ENCODE data around the gene ADAMTS14. TPM values are rescaled to one million over a fixed set of nuclear protein-coding genes. Genes with fewer than 3 reads are reported as not detected.

ADAMTS14 gene
- total RNA-seq, 4 donors from 2014 or later, result 4.2 to 12.1 (median 7.4) TPM

- H3K27ac ChIP-seq, result no peak overlapping the region
- 64 to 72% methylated on average over 7 of the region's 7 CpGs for WGBS, 2 donors
- no peak for TF ChIP-seq EP300 (IDR thresholded peaks at IDR 0.05)
- no peak for TF ChIP-seq POLR2A (IDR thresholded peaks at IDR 0.05)
- no peak for TF ChIP-seq CTCF (IDR thresholded peaks at IDR 0.05)
- no peaks in the 10 kb centered on the region for H3K27me3 ChIP-seq
- H3K36me3 ChIP-seq, result no peaks in the 10 kb centered on the region
- no peaks in the 10 kb centered on the region for H3K9me3 ChIP-seq
- DNase-seq (ENCODE audit: low spot score in 2 of 2), result no peak
- no peak overlapping the region for H3K4me3 ChIP-seq
- H3K4me1 ChIP-seq, result peaks cover 0 to 21% (median 4%) of the 10 kb centered on the region in 4 donors
Measured at GRCh38 chr10:70711911-70712310, 39.6 kb downstream of the ADAMTS14 start.

- no peaks in the 10 kb centered on the region for H3K36me3 ChIP-seq
- WGBS, 2 donors, result 63 to 67% methylated on average over 4 of the region's 4 CpGs
- no peaks in the 10 kb centered on the region for H3K9me3 ChIP-seq
- TF ChIP-seq CTCF (IDR thresholded peaks at IDR 0.05) (no peak), EP300 (IDR thresholded peaks at IDR 0.05) (no peak), POLR2A (IDR thresholded peaks at IDR 0.05) (no peak)
- DNase-seq (ENCODE audit: low spot score in 2 of 2), result no peak
- peaks cover 0 to 21% (median 4%) of the 10 kb centered on the region in 4 donors for H3K4me1 ChIP-seq
- no peak overlapping the region for H3K27ac ChIP-seq
- no peak overlapping the region for H3K4me3 ChIP-seq
- H3K27me3 ChIP-seq, result no peaks in the 10 kb centered on the region
Measured at GRCh38 chr10:70714245-70714644, 41.9 kb downstream of the ADAMTS14 start.

- WGBS, 2 donors, result 68% methylated on average over 2 of the region's 2 CpGs
Measured at GRCh38 chr10:70714951-70715350, 42.6 kb downstream of the ADAMTS14 start.

GRCh38 chr10:70715853-70716795 is 43.8 kb downstream of the ADAMTS14 start:
- no peaks in the 10 kb centered on the region for H3K36me3 ChIP-seq
- TF ChIP-seq CTCF (IDR thresholded peaks at IDR 0.05) (no peak), EP300 (IDR thresholded peaks at IDR 0.05) (no peak), POLR2A (IDR thresholded peaks at IDR 0.05) (no peak)
- H3K4me1 ChIP-seq, result peaks cover 0 to 21% (median 4%) of the 10 kb centered on the region in 4 donors
- H3K9me3 ChIP-seq, result no peaks in the 10 kb centered on the region
- H3K27me3 ChIP-seq, result no peaks in the 10 kb centered on the region
- no peak overlapping the region for H3K4me3 ChIP-seq
- no peak for DNase-seq (ENCODE audit: low spot score in 2 of 2)
- peak overlapping the region in 1 of 4 donors; percentile 38 for H3K27ac ChIP-seq
- WGBS, 2 donors, result 49 to 59% methylated on average over 16 of the region's 16 CpGs

More at GRCh38 chr10:70714951-70715350, 42.6 kb downstream of the ADAMTS14 start:
- no peak for TF ChIP-seq POLR2A (IDR thresholded peaks at IDR 0.05)
- no peak for TF ChIP-seq CTCF (IDR thresholded peaks at IDR 0.05)
- DNase-seq (ENCODE audit: low spot score in 2 of 2), result no peak
- H3K27ac ChIP-seq, result no peak overlapping the region
- peaks cover 0 to 21% (median 4%) of the 10 kb centered on the region in 4 donors for H3K4me1 ChIP-seq
- H3K27me3 ChIP-seq, result no peaks in the 10 kb centered on the region
- no peaks in the 10 kb centered on the region for H3K9me3 ChIP-seq
- no peak overlapping the region for H3K4me3 ChIP-seq
- no peaks in the 10 kb centered on the region for H3K36me3 ChIP-seq

GRCh38 chr10:70722820-70723424 is 50.6 kb downstream of the ADAMTS14 start:
- no peaks in the 10 kb centered on the region for H3K27me3 ChIP-seq
- TF ChIP-seq POLR2A (IDR thresholded peaks at IDR 0.05), result no peak
- no peak for TF ChIP-seq EP300 (IDR thresholded peaks at IDR 0.05)
- TF ChIP-seq CTCF (IDR thresholded peaks at IDR 0.05), result no peak
- no peak for DNase-seq (ENCODE audit: low spot score in 2 of 2)
- no peak overlapping the region for H3K27ac ChIP-seq
- no peak overlapping the region for H3K4me3 ChIP-seq
- no peaks in the 10 kb centered on the region for H3K9me3 ChIP-seq
- H3K36me3 ChIP-seq, result no peaks in the 10 kb centered on the region
- 79 to 91% methylated on average over 4 of the region's 4 CpGs for WGBS, 2 donors
- H3K4me1 ChIP-seq, result no peaks in the 10 kb centered on the region

Measured in tibial nerve (tissue), 4 donors.